GM21390 (cell line): ENCODE data around the gene ARID1B.
A peak's percentile ranks its signal among the peaks of the same experiment; 100 is the strongest.

Experiments used
- ATAC-seq: cut with Tn5 transposase; IDR thresholded peaks from one replicate; pipeline ENCODE4 v1.9.1; 2021; ENCODE audit not compliant: unreplicated experiment

Gene ARID1B

GRCh38 chr6:156875062-156875461, 97.9 kb downstream of the ARID1B start:
- no peak for ATAC-seq

- no peak for ATAC-seq
Observed at GRCh38 chr6:156876302-156876701, 99.1 kb downstream of the ARID1B start.

GRCh38 chr6:156877126-156877863, 100.1 kb downstream of the ARID1B start:
- no peak for ATAC-seq

- ATAC-seq = no peak
Observed at GRCh38 chr6:156878681-156879080, 101.5 kb downstream of the ARID1B start.

- ATAC-seq = no peak
Observed at GRCh38 chr6:156879186-156879585, 102.0 kb downstream of the ARID1B start.

GRCh38 chr6:156879591-156879990, 102.4 kb downstream of the ARID1B start:
- ATAC-seq = no peak

GRCh38 chr6:156880913-156881312, 103.7 kb downstream of the ARID1B start:
- ATAC-seq = no peak

- no peak for ATAC-seq
Observed at GRCh38 chr6:156881687-156882629, 104.8 kb downstream of the ARID1B start.

GRCh38 chr6:156883497-156884252, 106.5 kb downstream of the ARID1B start:
- ATAC-seq = no peak

- no peak for ATAC-seq
Observed at GRCh38 chr6:156884306-156884705, 107.1 kb downstream of the ARID1B start.

- ATAC-seq = no peak
Observed at GRCh38 chr6:156885562-156885961, 108.4 kb downstream of the ARID1B start.

- peak; percentile 79 for ATAC-seq
Observed at GRCh38 chr6:156886409-156886808, 109.2 kb downstream of the ARID1B start.

- no peak for ATAC-seq
Observed at GRCh38 chr6:156887623-156888269, 110.6 kb downstream of the ARID1B start.

- ATAC-seq = no peak
Observed at GRCh38 chr6:156889469-156889868, 112.3 kb downstream of the ARID1B start.

- no peak for ATAC-seq
Observed at GRCh38 chr6:156889986-156890385, 112.8 kb downstream of the ARID1B start.

GRCh38 chr6:156890627-156891314, 113.6 kb downstream of the ARID1B start:
- no peak for ATAC-seq

GRCh38 chr6:156897907-156898531, 120.8 kb downstream of the ARID1B start:
- no peak for ATAC-seq

GRCh38 chr6:156899071-156899470, 121.9 kb downstream of the ARID1B start:
- no peak for ATAC-seq

GRCh38 chr6:156899532-156900135, 122.5 kb downstream of the ARID1B start:
- no peak for ATAC-seq
